Small intestine (tissue), 16 donors: ENCODE measurements around the gene LIMS3. TPM values are rescaled to one million over a fixed set of nuclear protein-coding genes. Genes with fewer than 3 reads are reported as not detected.
A peak's percentile ranks its signal among the peaks of the same experiment; 100 is the strongest.
"Not testable (repeated sequence)": the region's sequence is repeated elsewhere in the genome, so short reads cannot be mapped to it uniquely, and the experiment has no call there.

Experiments used
- DNase-seq, 2 donors: peaks; one replicate each; pipeline versions ENCODE4 v3.0.0 to v3.0.0-alpha.2; 2013
- FAIRE-seq: peaks from 2 replicates; lab custom pipeline; 2012; peaks lifted over from hg19 to GRCh38; lab: Jason Lieb, UNC
- H3K27ac ChIP-seq, 3 donors: one replicate each; pipeline ENCODE4 v1.5.1; 2013; ENCODE audit warnings: low read length in 2 of 3, mild to moderate bottlenecking in 2 of 3, control low read depth in 1 of 3, inconsistent platforms in 1 of 3, low read depth in 1 of 3, moderate library complexity in 1 of 3
- H3K27me3 ChIP-seq, 3 donors: one replicate each; pipeline ENCODE4 v1.6.1; 2013; ENCODE audit warnings: low read length in 3 of 3, inconsistent platforms in 1 of 3; ENCODE audit not compliant: control insufficient read depth in 3 of 3, insufficient read depth in 3 of 3
- H3K36me3 ChIP-seq, 3 donors: one replicate each; pipeline ENCODE4 v1.6.1; 2013; ENCODE audit warnings: low read length in 3 of 3, inconsistent platforms in 1 of 3, low read depth in 1 of 3, mild to moderate bottlenecking in 1 of 3, moderate library complexity in 1 of 3; ENCODE audit not compliant: control insufficient read depth in 3 of 3, insufficient read depth in 2 of 3
- H3K4me1 ChIP-seq, 3 donors: one replicate each; pipeline ENCODE4 v1.6.1; 2013; ENCODE audit warnings: low read length in 2 of 3, inconsistent platforms in 1 of 3, low read depth in 1 of 3, mild to moderate bottlenecking in 1 of 3, moderate library complexity in 1 of 3; ENCODE audit not compliant: control insufficient read depth in 3 of 3, insufficient read depth in 2 of 3
- H3K4me3 ChIP-seq, 3 donors: one replicate each; pipeline ENCODE4 v1.5.1; 2013; ENCODE audit warnings: low read length in 3 of 3, control low read depth in 1 of 3, inconsistent platforms in 1 of 3, low read depth in 1 of 3, mild to moderate bottlenecking in 1 of 3, moderate library complexity in 1 of 3
- H3K9me3 ChIP-seq, 2 donors: one replicate each; pipeline ENCODE4 v1.6.1; 2013; ENCODE audit warnings: low read depth in 1 of 2, low read length in 1 of 2; ENCODE audit not compliant: control insufficient read depth in 2 of 2, insufficient read depth in 1 of 2
- WGBS, 3 donors: extraction: QIAGEN DNeasy Blood & Tissue Kit; methylation state at CpG; one replicate each; pipeline ENCODE4 v1.1.7; 2013; 5-methylcytosine and 5-hydroxymethylcytosine counted together
- long read RNA-seq, 10 donors: transcript quantifications; one replicate each; lab custom pipeline, GENCODE V29; 2026
- polyA plus RNA-seq, 4 donors: library from polyadenylated mRNA; stranded (reverse) in 3 of 4; unstranded in 1 of 4; fragments of 200-250 nt in 3 of 4; fragments of 120-200 nt in 1 of 4; gene quantifications; one replicate each; pipeline versions ENCODE4 v1.2.1 to v1.2.3, GENCODE V29; 2013
- donor health status: healthy with polysubstance abuse.
- donor health status: control.
- donor health status: control.
- donor health status: Bipolar disorder and iron deficiency.
- donor health status: healthy.

The LIMS3 gene, protein sequence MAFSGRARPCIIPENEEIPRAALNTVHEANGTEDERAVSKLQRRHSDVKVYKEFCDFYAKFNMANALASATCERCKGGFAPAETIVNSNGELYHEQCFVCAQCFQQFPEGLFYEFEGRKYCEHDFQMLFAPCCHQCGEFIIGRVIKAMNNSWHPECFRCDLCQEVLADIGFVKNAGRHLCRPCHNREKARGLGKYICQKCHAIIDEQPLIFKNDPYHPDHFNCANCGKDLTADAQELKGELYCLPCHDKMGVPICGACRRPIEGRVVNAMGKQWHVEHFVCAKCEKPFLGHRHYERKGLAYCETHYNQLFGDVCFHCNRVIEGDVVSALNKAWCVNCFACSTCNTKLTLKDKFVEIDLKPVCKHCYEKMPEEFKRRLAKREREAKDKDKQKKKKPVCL
- polyA plus RNA-seq, result 1 to 10 TPM in 1 of 4 donors, under 1 TPM in 1, not detected in 2; 0.66 to 2.6 TPM
- long read RNA-seq, donor 1, result 0 reads
- long read RNA-seq, donor 2, result 0 reads
- long read RNA-seq, donor 3, result 0 reads
- long read RNA-seq, donor 4, result 0 reads
- long read RNA-seq, donor 5, result 0 reads
- long read RNA-seq, donor 6, result 0 reads
- long read RNA-seq, donor 7, result 0 reads
- long read RNA-seq, donor 8, result 0 reads
- long read RNA-seq, donor 9, result 0 reads
- long read RNA-seq, donor 10, result 0 reads

DNA sequence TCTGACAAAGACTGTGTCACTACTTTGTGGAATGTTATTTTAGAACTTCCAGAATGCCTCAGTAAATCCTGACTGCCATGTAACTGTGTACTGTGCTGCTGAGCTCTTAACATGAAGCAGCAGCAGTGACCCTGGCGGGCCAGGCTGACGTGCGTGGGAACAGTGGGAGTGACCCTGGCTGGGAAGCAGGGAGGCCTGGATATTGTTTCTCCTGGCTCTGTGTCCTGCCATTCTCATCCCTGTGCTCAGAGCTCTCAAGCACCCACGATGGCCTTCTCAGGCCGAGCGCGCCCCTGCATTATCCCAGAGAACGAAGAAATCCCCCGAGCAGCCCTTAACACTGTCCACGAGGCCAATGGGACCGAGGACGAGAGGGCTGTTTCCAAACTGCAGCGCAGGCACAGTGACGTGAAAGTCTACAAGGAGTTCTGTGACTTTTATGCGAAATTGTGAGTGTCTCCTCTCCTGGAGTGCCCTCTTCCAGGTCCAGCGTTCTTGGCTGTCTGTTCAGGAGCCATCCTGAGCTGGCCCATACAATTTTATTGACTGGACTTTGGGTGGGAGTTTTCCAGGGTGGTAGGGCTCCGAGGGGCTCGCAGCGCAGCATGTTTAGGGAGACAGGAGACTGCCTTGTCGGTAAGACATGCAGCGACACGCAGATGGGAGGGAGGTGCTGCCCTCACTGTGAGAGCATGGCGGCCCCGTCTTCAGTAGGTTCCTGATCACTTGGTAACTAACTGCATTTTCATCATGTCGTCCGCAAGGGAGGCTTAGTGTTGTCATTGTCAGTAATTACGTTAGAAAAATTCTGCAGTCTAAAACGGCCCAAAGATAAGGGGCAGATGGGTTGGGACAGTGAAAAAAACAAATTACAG is at the start of gene LIMS3:
TSS of gene LIMS3 (plus strand) at position 227 of the 875 bp plus-strand sequence. CDS start at position 268, 41 bp downstream.
- FAIRE-seq, H3K4me1 ChIP-seq, H3K9me3 ChIP-seq, DNase-seq, H3K27ac ChIP-seq, H3K36me3 ChIP-seq, H3K27me3 ChIP-seq, H3K4me3 ChIP-seq: not testable (repeated sequence)
- WGBS, 3 donors, result no CpG with 5 or more reads among the region's 28 CpGs

DNA sequence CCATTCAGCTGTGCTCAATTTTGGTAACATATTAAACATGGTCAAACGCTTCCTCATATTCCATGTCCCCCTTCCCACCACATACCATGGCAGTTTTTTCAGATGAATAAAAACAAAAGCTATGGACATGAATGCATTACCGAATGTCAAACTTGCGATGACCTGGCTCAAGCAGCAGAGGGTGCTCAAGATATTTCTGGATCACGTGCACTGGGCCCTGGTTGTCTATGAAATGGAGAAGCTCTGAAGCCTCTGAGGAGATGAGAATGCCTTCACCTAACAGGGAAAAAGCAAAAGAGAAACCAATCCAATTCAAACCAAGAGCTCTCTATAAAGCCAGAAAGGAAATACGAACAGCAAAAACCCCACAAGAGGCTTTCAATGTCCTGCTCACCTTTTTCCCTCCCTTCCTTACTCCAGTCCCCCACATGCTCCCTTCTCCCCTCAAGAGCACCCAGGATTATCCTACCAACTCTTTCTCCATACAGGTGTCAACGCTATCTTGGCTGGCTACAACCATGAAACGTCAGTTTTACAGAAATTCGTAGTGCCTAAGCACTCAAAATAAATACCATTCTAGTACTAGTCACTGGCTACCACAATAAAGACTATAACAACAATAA is 27.2 kb upstream of the LIMS3 start:
- H3K27ac ChIP-seq, H3K27me3 ChIP-seq, H3K4me1 ChIP-seq, H3K36me3 ChIP-seq, H3K9me3 ChIP-seq, DNase-seq, FAIRE-seq, H3K4me3 ChIP-seq: not testable (repeated sequence)
- WGBS, 3 donors, result no CpG with 5 or more reads among the region's 8 CpGs

DNA sequence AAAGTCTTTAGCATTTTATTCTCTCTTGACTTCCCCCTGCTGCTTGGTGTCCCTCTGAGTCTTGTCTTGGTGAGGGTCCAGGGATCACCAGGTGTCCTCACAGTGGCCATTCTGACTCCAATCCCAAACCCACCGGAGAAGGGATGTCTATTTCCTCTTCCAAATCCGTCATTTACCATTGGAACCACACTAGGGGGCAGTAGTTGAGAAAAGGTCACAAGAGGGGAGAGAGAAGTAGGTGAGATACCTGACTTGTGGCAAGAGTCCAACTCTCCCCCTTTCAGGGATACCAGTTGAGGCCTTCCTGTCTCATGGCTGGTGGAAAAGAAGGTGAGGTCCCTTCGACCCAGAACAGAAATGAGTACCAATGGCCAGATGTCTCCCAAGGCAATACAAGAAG is 21.9 kb upstream of the LIMS3 start:
- H3K27ac ChIP-seq, H3K9me3 ChIP-seq, H3K4me1 ChIP-seq, H3K36me3 ChIP-seq, H3K27me3 ChIP-seq, FAIRE-seq, H3K4me3 ChIP-seq, DNase-seq: not testable (repeated sequence)
- WGBS, 3 donors, result no CpG with 5 or more reads among the region's 3 CpGs

DNA sequence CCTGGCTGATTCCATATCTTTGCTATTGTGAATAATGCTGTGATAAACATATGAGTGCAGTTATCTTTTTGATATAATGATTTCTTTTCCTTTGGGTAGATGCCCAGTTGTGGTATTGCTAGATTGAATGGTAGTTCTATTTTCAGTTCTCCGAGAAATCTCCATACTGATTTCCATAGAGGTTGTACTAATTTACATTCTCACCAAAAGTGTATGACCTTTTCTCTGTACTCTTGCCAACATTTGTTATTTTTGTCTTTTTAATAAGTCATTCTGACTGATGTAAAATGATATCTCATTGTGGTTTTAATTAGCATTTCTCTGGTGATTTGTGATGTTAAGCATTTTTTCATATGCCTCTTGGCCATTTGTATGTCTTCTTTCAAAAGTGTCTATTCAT is 16.4 kb upstream of the LIMS3 start:
- H3K9me3 ChIP-seq, H3K4me3 ChIP-seq, H3K4me1 ChIP-seq, DNase-seq, H3K36me3 ChIP-seq, H3K27ac ChIP-seq, H3K27me3 ChIP-seq: not testable (repeated sequence)
- FAIRE-seq, result peak; percentile 87
- no CpG with 5 or more reads among the region's 1 CpG for WGBS, 3 donors

DNA sequence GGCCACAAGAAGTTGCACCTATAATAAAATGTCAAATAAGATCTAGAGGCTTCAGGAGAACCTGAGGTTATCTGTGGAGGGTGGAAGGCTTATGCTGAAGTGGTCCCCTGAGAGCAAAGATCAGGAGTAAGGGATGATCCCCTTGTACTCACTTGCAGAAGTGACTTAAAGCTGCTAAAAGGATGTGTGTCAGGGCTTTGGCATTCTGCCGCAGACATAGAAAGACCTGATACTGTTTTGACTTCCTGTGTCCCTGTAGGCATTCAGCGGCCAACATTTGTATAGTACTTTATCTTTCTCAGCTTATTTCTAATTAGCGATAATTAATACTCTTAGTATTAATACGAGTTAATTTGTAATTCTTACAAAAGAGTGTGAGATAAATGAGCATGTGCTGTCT is 10.1 kb upstream of the LIMS3 start:
- not testable (repeated sequence) for H3K36me3 ChIP-seq, H3K4me3 ChIP-seq, H3K27ac ChIP-seq, H3K27me3 ChIP-seq, H3K9me3 ChIP-seq, FAIRE-seq, DNase-seq, H3K4me1 ChIP-seq
- WGBS, 3 donors, result no CpG with 5 or more reads among the region's 4 CpGs

DNA sequence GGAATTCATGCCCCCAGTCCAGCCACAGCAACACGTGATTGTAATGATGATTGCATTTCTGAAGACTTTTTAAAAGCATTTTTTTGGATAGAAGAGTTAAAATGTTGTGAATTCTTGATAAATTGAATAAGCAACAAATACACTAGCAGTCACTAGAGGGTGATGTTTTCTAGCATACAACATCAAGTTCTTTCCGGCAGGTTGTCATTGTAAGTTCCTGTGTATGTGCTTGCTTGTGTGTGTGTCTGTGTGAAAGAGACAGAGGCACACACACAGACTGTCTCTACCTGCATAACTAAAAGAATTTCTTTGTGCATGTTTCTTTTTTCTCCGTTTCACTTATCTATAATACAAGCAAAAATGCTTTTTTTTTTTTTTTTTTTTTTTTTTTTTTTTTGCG is 8.6 kb upstream of the LIMS3 start:
- FAIRE-seq, H3K27me3 ChIP-seq, H3K27ac ChIP-seq, H3K4me3 ChIP-seq, H3K4me1 ChIP-seq, DNase-seq, H3K9me3 ChIP-seq, H3K36me3 ChIP-seq: not testable (repeated sequence)
- WGBS, 3 donors, result no CpG with 5 or more reads among the region's 4 CpGs

DNA sequence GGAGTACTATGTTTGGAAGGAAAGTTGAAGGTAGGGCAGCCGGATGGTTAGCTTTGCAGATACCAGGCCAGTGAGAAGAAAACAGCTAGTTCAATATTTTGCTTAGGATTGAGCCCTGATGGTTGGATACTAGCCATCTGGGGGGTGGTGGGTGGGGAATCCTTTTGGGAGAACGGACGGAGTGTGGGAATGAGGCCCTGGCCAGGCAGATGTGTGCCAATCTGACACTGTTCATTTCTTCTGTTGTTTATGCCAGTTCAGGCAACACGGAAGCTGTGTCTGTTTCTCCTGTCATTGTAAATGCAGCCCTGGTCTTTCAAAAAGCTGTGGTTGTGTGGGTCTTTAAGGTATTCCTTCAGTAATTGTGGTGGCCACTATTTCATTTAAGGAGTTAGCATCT is 7.5 kb upstream of the LIMS3 start:
- not testable (repeated sequence) for H3K9me3 ChIP-seq, FAIRE-seq, DNase-seq, H3K36me3 ChIP-seq, H3K27ac ChIP-seq, H3K27me3 ChIP-seq, H3K4me3 ChIP-seq, H3K4me1 ChIP-seq
- no CpG with 5 or more reads among the region's 4 CpGs for WGBS, 3 donors

DNA sequence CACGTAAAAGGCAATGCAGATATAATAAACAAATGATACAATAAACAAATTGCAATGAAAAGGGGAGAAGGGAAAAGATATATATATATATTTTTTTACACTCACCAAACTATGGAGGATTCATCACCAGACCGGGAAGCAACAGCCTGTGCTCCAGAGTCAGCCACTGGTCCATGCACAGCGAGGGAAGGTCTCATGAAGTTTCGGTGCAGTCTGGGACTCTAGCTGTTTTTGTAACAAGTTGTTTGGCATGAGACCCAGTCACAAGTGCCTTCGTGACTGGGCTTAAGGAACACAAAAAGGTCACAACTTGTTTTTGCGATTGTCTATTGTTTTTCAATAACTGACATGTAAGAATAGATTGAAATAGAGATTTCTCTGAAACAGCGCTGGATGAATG is 4.8 kb upstream of the LIMS3 start:
- not testable (repeated sequence) for H3K4me3 ChIP-seq, H3K9me3 ChIP-seq, FAIRE-seq, DNase-seq, H3K27ac ChIP-seq, H3K4me1 ChIP-seq, H3K27me3 ChIP-seq, H3K36me3 ChIP-seq
- no CpG with 5 or more reads among the region's 7 CpGs for WGBS, 3 donors
